ENCODE results near the gene LIG4.
"Not testable (repeated sequence)": the region's sequence is repeated elsewhere in the genome, so short reads cannot be mapped to it uniquely, and the experiment has no call there.

The LIG4 gene

DNA sequence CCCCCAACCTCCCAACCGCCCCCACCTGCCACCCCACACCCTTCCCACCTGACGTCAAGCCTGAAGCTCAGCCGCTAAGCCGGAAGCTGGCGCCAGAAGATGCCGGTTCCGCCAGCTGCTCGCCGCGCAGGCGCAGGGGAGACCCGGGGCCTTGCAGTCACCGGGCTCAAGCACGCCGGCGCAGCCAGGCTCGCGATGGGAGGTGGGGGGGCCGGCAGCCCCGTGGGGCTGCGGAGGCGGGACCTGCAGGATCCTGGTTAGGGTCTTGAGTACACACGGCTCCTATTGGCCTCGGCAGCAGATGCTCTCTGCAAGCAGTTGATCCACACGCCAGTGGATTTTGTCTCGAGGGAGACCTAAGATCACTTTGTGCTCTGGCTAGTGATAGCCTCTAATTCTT, at the start of gene LIG4:
LIG4 (minus strand) TSS at position 101 of the 400 bp plus-strand sequence. CDS start 4,268 bp downstream, outside the sequence.
- peak; percentile 49 to 81 for DNase-seq

DNA sequence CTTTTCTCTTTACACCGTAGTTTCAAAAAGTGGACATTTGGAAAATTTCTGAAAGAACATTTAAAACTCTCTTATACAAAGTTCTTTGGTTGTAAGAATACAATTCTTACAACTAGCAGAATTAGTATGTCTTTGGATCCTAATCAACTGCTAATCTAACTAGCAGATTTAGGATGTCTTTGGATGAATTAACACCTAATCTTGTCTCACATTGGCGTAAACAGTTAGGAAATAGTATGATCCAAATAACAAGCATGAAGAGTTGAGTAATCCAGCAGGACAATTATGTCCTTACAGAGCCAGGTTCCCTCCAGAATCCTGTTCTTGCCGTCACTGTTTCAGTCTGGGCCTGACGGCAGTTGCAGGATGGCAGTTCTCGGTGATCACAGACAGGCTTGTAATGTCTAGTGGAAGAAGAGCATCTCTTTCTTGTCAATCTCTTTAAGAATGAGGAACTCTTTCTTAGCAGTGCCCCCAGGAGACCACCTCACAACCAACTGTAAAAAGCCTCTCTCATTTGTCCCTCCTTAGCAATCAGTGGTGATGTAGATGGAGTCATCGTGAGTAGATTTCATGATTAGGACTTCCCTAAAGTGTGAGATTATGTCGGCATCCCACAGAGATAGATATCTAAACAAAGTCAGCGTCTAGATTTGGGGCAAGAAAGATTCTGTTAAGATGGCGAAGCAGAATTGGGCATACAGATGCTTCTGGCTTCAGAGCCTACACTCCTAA, 48.5 kb upstream of the LIG4 start:
- no peak for DNase-seq

DNA sequence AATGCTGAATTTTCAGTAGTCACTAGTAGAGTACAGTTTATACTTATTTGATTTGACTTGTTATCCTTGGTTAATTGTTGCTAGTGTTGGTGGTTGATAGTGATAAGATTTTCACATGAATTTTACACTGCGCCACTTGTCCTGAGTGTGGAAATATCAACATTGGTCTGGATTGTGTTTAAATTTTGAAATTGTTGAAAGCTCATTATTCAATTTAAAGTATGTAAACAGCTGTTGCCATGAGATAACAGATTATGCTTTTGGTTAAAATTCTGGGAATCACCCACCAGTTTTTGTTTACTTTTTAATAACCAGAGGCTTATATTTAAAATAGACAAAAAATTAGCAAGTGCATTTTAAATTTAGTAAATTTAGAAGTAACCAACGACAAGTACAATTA, 41.9 kb upstream of the LIG4 start:
- no peak for DNase-seq

DNA sequence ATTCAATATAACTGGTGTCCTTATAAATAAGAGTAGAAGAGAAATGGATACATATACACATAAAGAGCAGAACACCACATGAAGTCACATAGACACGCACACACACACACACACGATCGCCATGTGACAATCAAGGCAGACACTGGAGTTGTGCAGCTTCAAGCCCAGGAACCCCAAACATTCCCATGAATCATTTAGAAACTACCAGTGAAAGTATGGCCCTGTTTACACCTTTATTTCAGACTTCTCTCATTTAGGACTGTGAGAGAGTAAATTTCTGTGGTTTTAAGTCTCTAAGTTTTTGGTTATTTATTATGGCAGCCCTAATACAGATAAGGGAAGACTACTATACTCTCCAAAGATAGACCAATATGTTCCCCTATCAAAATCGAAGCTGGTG, 33.8 kb upstream of the LIG4 start:
- DNase-seq, result no peak

DNA sequence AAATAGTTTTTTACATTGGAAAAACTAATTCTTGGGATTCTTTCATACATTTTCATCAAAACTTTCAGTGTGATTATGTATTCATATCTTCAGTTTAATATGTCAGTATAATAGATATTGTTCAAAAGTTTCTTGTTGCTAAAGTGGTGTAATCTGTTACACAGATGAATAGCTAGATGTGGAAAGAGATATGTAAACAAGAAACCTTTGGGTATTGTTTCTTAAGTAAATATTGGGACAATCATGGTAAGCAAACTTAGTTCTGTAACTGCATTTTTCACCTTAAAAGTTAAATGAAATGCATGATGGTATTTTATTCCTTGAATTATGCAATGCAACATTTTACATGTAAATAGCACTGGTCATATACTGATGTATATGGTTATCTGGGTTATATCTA, 15.0 kb upstream of the LIG4 start:
- DNase-seq, result no peak

DNA sequence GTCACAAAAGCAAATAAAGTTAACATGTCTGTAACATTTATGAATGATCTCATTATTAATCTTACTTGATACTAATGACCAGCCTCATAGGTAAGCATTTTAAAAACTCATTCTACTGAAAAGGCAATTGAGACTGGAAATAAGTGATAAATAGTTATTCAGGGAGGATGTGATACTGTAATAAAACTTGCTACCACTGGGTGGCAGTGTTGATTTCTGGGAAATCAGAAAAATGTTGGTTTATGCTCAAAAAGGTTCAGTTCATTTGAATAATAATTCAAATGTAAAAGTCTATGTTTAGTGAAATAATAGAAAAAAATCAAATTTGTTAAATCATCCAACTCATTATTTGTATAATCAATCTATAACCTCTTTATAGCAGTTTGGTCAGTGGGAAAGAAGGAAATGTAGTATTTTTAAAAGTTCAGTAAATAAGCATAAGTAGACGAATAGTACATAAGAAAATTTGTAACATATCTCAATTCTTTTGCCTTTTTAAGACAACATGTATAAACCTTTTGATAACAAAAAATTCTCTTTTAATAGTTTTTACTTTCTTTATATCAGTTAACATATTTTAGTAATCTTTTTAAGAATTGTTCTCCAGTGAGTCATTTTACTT, 12.4 kb upstream of the LIG4 start:
- peak in 1 of 2 donors; percentile 6 for DNase-seq

DNA sequence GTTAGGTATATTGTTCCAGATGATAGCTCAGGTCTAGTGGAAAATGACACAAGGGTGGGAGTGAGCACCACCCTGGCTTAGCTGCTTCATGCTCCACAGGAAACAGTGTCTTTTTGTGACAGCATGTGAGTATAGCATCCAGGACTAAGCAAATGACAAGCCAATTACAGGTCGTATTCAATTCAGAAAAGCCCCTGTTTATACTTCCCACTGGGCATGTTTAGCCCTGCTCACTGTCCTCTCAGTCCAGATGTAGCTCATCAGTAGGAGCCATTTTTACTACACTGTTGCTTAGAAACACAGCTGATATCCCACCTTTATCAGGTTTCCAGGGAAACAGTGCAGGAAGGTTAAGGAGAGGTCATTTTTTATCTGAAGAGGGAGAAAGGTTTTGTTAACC, 10.8 kb upstream of the LIG4 start:
- no peak for DNase-seq

DNA sequence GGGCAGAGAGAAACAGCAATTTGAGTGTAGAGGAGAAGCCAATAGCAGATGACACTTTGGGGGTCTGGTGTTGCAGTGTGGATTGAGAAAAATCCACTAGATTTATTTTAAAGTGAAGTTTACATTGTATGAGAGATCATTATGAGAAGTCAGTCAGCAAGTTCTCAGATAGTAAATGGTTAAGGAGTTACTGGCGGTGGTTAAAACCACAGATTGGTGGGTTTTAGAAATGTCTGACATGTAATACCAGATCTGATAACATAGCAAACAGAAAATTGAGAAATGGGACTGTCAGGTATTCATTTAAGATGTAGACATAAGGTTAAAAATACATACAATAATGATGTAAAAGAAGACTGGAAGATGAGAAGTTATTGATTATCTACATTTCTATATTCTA, 10.1 kb upstream of the LIG4 start:
- no peak for DNase-seq

DNA sequence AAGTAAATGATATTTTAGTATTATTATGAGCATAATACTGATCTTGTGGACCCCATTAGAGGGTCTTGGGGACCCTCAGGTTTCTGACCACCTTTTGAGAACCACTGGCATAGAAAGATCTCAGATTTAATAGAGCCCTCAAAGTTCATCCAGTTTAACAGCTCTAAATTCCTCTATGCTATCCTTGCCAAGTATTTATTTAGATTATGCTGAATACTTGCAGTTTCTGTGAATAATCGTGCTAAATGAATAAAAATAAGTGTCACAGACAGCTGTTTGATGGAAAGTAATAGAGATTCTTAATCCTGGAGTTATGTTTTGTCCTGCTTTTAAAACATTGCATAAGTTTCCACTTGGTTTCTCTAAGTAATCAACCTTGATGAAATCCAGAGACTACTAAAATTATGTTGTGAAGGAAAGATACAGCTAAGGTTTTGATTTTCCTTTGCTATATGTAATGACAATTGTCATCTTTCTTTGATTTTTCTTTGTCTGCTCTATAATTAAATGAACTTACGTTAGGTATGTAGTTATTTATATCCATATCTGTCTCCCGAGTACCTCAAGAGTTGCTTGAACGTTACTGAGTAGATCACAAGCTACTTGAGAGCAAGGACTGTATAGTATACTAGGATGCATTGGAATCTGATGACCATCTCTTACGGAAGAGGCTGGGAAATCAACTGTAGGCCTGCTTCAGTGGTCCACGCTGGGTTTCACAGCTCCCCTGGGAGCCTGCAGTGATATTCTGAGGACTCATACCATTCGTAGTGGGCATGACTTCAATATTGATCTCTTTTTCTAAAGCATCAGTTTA, 8.6 kb upstream of the LIG4 start:
- no peak for DNase-seq

DNA sequence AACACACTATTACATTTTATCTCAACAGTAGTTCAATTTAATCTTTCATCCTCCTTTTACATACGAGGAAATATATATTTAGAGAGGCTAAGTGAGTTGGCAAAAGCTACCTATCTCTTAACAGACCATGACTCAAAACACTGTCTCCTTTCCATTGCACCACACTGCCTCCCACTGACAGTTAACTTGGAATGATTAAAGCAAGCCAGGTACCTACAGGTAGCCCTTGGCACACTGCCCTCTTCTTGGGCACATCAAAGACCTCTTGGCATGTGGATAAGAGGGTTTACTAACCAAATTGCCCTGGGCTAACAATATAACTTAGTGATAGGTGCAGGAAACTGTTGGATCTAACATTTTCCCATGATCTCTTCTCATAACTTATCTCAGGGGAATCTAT, 4.7 kb upstream of the LIG4 start:
- DNase-seq, result no peak

DNA sequence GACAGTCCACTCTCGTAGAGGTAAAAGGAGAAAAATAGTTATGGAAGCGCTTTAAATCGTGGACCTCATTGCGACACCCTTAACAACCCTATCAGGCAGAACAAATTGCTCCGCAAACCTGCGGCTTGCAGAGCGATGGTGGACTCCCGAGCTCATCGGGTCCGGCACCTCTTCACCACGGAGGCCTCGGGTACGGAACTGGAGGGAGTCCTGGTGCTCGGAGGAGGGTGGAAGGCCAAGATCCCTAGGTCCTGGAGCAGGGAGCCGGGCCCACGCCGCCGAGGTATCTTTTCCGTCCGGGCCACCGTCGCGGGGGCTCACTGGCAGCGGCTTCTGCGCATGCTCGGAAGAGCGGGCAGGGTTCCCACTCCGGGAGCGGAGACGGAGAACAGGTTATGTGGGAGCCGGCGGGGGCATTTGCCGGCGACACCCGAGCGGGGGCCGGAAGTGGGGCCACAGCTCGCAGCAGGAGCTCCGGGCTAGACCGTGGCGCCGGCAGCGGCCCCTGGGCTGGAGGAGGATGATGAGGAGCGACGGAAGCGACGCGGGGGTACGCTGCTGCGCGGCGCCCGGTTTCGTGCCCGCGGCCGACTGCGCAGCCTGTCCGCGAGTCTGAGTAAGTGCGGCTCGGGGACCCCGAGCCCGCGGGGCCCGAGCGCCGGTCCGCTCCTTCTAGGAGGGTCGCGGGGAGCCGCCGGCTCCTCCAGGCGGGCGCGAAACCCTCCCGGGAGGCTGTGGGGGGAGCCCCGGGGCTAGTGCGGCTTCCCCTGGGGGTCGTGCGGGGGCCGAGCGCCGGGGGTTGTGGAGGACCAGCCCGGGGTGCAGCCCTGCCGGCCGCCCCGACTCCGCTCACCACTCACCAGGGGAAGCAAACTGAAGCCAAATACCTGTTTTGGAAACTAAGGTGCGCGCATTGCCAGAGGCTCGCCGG, 3.0 kb upstream of the LIG4 start, which contains the start of gene ABHD13:
ABHD13 (plus strand) TSS at position 349 of the 931 bp plus-strand sequence. CDS start 10,827 bp downstream, outside the sequence.
- peak; percentile 76 to 77 for DNase-seq

DNA sequence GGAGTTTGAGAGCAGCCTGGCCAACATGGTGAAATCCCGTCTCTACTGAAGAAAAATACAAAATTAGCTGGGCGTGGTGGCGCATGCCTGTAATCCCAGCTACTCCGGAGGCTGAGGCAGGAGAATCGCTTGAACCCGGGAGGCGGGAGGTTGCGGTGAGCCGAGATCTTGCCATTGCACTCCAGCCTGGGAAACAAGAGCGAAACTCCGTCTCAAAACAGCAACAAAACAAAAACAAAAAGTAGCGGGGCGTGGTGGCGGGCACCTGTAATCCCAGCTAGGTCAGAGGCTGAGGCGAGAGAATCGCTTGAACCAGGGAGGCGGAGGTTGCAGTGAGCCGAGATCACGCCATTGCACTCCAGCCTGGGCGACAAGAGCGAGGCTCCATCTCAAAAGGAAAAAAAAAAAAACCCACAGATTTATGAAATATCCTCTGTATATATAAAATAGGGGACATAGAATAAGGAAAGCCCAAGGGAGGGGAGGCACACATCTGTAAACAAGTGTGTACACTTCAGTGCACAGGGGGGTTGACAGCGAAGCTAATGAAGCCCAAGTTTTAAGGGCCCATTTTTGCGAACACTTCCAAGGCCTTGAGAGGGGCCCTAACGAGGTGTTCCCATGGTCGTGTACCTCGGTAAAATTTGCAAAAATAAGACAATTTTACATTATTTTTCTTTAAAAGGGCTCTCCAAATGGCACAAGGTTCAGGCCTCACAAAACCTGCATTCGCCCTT, 2.1 kb upstream of the LIG4 start:
- not testable (repeated sequence) for DNase-seq

DNA sequence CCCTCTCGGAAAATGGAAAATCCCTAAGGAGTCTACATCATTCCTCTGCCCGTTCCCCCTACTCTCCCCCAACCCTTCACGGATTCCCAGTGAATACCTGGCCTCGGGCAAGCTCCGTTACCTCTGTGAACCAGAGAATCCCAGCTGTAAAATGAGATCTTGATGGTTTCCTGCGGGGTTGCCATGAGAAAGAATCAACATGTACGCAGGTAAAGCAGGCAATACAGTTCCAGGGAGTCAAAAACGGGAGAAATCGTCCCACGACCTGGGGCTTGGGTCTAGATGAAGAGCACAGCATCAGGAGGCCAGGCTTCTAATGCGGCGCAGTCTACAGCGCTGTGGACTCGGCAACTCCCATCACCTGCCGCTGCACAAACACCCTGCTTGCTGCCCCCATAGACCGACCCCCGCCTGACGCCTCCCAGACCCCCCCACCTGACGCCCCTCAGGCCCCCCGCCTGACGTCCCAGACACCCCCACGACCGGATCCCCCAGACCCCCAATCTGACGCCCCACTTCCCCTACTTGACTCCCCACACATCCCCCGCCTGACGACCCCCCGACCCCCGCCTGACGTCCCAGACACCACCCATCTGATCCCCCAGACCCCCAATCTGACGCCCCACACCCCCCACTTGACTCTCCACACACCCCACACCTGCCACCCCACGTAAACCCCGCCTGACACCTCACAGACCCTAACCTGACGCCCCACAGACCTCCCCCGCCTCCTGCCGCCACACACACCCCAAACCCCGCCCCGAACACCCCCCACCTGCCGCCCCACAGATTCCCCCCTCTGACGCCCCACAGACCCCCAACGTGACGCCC, 680 bp downstream of the LIG4 start:
- DNase-seq, result peak in 1 of 2 donors; percentile 25

DNA sequence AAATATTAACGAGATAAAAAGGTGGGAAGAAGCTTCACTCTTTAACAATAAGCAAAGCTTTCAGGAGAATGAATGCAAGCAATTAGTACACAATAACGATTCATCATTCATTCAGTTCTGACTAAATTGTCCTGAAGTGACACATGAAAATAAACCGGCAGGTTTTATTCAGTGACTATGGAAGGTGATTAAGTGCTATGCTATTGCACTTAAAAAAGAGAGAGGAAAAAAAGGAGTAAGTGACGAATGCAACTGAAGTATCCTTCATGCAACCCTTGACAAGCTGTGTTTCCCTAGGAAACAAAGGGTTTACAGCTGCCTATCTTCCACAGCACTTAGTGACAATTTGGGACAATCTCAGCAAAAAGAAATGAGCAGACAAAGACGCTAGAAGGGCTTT, 1.4 kb downstream of the LIG4 start:
- DNase-seq, result no peak

DNA sequence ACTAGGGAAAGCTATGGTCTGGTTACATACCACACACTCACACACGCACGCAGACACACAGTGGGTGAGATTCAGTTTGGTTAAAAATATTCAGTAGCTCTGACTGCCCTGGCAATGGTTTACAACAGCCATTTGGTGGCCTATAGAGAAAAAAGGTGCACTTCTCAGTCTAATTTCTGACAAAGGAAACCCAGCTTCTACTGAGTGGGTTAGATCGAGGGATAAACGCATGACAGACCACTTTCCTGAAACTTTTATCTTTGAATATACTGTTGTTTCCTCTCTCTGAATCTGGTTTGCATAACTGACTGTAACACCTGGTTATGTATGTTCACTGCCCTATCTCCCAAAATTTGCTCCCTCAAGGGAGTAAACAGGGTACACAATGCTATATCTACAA, 2.5 kb downstream of the LIG4 start:
- no peak for DNase-seq

DNA sequence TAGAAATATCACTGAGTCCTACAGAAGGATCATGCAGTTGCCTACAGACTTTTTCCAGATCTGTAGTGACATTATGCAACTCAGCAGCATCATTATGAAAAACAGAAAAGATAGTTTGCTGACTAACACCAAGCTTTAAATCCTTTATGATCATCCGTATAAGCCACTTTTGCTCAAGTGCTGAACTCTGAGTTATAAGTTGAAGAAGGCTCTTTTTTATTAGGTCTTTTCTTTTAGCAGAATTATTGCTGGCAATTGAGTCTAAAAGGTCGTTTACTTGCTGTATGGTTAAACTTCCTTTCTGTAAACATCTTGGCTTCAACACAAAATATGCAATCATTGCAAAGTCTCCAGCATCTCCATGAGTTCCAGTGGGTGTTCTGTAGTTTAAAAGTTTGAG, 4.8 kb downstream of the LIG4 start:
- no peak for DNase-seq

DNA sequence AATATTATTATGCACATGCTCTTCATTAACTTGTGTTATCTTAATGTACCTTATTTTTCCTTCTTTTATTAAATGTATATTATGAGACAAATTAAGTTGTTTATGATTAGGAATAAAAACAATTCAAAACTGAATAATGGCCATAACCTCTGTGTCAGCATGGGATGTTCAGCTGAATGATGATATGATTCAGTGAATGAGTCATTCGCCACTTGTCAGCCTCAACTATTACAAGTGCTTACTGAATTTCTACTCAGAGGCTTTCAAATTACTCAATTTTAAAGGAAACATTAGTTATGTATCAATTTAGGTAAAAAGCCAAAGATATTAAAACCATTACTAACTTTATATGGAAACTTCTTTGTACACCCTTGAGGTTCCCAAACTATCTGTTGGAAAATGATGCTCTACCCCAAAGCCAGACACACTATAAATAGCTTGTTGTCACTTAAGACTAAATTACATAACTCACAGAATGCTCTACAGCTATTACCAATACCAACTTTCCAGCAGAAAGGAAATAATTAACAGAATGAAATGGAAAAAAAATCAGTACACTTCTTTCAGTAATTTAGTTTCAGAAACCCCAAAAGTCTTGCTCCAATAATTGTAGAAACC, 14.4 kb downstream of the LIG4 start:
- no peak for DNase-seq

DNA sequence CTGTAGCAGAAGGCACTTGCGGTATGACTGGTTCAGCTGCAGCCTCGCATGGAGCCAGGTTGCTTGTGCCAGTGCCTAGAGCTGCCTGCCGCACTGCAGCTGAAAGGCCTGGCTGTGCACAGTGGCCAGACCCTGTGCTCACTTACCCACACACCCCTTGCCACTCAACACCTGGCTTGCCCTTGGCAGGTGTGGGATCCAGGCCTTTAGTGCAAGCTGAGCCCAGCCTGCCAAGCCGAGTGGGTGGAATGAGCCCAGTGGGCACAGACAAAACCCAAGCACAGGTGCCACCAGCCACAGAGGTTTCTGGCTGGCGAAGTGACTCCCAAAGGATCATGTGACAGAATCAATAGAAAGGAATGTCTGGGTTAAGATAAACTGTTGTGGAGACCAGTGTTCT, 19.5 kb downstream of the LIG4 start:
- no peak for DNase-seq

DNA sequence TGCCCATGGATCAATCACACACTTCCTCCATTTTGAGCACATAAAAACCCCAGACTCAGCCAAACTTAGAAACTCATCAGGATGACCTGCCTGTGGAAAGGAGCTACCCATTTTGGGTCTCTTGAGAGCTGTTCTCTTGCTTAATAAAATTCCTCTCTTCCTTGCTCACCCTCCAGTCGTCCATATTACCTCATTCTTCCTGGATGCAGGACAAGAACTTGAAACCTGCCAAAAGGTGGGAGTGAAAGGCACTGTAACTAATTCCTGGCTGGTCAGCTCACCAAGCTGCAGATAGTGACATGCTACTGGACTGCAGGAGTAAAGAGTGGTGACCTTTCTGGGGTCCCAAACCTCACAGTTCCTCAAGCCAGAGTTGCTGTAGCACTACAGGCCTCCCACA, 20.2 kb downstream of the LIG4 start:
- DNase-seq, result no peak

DNA sequence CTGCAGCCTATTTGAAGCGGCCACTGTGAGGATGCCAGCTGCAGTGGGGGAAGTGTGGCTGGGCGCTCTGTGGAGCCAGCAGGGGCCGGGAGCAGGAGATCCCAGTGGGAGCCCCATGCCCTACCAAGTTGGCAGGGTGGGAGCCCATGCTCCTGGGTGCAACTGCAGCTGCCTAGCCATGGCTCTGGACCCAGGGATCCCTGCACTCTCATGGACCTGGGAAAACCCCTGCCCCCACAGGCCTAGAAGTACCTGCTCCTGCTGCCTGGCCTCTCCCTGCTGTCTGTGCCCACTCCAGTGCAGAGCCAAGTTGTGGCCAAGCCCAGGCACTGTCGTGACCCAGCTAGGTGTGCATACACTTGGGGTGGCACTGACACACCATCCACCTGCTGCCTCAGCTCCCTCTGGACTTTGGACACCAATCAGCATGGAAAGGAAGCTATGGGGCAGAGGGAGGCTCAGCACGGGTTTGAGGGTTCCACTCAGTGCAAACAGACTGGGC, 20.9 kb downstream of the LIG4 start:
- no peak for DNase-seq

Measured in bone marrow (tissue), 2 donors.